Right cardiac atrium (tissue), 5 donors: ENCODE results near the gene GALNT14. TPM values are rescaled to one million over a fixed set of nuclear protein-coding genes. Genes with fewer than 3 reads are reported as not detected.

ENCODE experiments used
- ATAC-seq, 2 donors: fragments of 200-7000 bp; cut with Tn5 transposase; one replicate each; pipeline versions ENCODE4 v1.8.0 to v1.9.1; 2020; ENCODE audit warnings: moderate library complexity in 2 of 2, mild to moderate bottlenecking in 1 of 2
- DNase-seq, 3 donors: peaks; one replicate each; pipeline ENCODE4 v3.0.0-alpha.2; 2020
- H3K27ac ChIP-seq: one replicate; pipeline ENCODE4 v1.5.1; 2013; ENCODE audit warnings: mild to moderate bottlenecking, low read length, control low read depth, moderate library complexity
- H3K27me3 ChIP-seq: one replicate; pipeline ENCODE4 v1.6.1; 2013; ENCODE audit not compliant: control insufficient read depth, insufficient read depth
- H3K4me1 ChIP-seq: one replicate; pipeline ENCODE4 v1.6.1; 2013; ENCODE audit warnings: low read length; ENCODE audit not compliant: control insufficient read depth, insufficient read depth
- H3K4me3 ChIP-seq: one replicate; pipeline ENCODE4 v1.5.1; 2013; ENCODE audit warnings: low read length, control low read depth
- H3K9me3 ChIP-seq: one replicate; pipeline ENCODE4 v1.6.1; 2013; ENCODE audit warnings: low read length; ENCODE audit not compliant: control insufficient read depth
- WGBS: extraction: QIAGEN DNeasy Blood & Tissue Kit; methylation state at CpG from one replicate; pipeline ENCODE4 v1.1.7; 2013; 5-methylcytosine and 5-hydroxymethylcytosine counted together
- intact Hi-C, 4 donors: fragments of 100-400 bp; cut with DNase I; formaldehyde crosslinking; loops; one replicate each; pipeline versions ENCODE4 v1.11.0 to v1.14.0; 2022 to 2023
- polyA plus RNA-seq: library from polyadenylated mRNA; stranded (reverse); fragments of 200-250 nt; gene quantifications from one replicate; pipeline ENCODE4 v1.2.3, GENCODE V29; 2013
- total RNA-seq, 4 donors: library from RNA; stranded (reverse); fragmentation: NEBNext Ultra II Directional; extraction: Animal tissue kit (Norgen Biotek cat#: 25700); gene quantifications; one replicate each; pipeline ENCODE4 v1.2.1, GENCODE V29; 2021
- donor health status: healthy with polysubstance abuse.
- donor health status: DM: no; HTN: yes; CAD: no.
- donor health status: DM: no; HTN: no; CAD: no.
- donor health status: DM: no; HTN: yes; CAD: no; lungs with severe emphysema.
- donor health status: DM: yes; HTN: yes; CAD: no.

Gene GALNT14
- total and polyA plus RNA-seq, 5 donors, result 0.21 to 0.25 TPM; not detected in 3

- intact Hi-C loops, result no loop called here
Observed at GRCh38 chr2:31110431-31110830, 27.8 kb downstream of the GALNT14 start.

GRCh38 chr2:31109633-31110192 lies 28.5 kb downstream of the GALNT14 start:
- Histone ChIP-seq H3K4me1 (no peaks in the 10 kb centered on the region), H3K9me3 (no peaks in the 10 kb centered on the region), H3K4me3 (no peak overlapping the region), H3K27me3 (no peaks in the 10 kb centered on the region), H3K27ac (no peak overlapping the region)
- WGBS, result 86% methylated on average over 8 of the region's 8 CpGs
- no peak for ATAC-seq
- intact Hi-C loops, result no loop called here
- no peak for DNase-seq

More at GRCh38 chr2:31110431-31110830, 27.8 kb downstream of the GALNT14 start:
- no peaks in the 10 kb centered on the region for H3K4me1 ChIP-seq
- ATAC-seq (no peak), DNase-seq (no peak)
- H3K27me3 ChIP-seq, result no peaks in the 10 kb centered on the region
- no peak overlapping the region for H3K27ac ChIP-seq
- H3K9me3 ChIP-seq, result no peaks in the 10 kb centered on the region
- no peak overlapping the region for H3K4me3 ChIP-seq
- WGBS, result 64% methylated on average over 3 of the region's 3 CpGs

GRCh38 chr2:31108561-31109286 lies 29.5 kb downstream of the GALNT14 start:
- intact Hi-C loops, result no loop called here
- no peak for ATAC-seq
- no peak for DNase-seq
- Histone ChIP-seq H3K4me1 (no peaks in the 10 kb centered on the region), H3K27me3 (no peaks in the 10 kb centered on the region), H3K27ac (no peak overlapping the region), H3K9me3 (no peaks in the 10 kb centered on the region), H3K4me3 (no peak overlapping the region)
- 76% methylated on average over 3 of the region's 3 CpGs for WGBS

GRCh38 chr2:31107591-31108300 lies 30.5 kb downstream of the GALNT14 start:
- Histone ChIP-seq H3K27me3 (no peaks in the 10 kb centered on the region), H3K4me3 (no peak overlapping the region), H3K27ac (no peak overlapping the region), H3K9me3 (no peaks in the 10 kb centered on the region), H3K4me1 (no peaks in the 10 kb centered on the region)
- ATAC-seq, result no peak
- intact Hi-C loops, result no loop called here
- WGBS, result 40% methylated on average over 5 of the region's 5 CpGs
- DNase-seq, result no peak

- ATAC-seq, result no peak
- no peak for DNase-seq
- WGBS, result 86% methylated on average over 2 of the region's 2 CpGs
- Histone ChIP-seq H3K9me3 (no peaks in the 10 kb centered on the region), H3K4me1 (no peaks in the 10 kb centered on the region), H3K27ac (no peak overlapping the region), H3K27me3 (no peaks in the 10 kb centered on the region), H3K4me3 (no peak overlapping the region)
- intact Hi-C loops, result no loop called here
Observed at GRCh38 chr2:31101701-31102100, 36.5 kb downstream of the GALNT14 start.

DNA sequence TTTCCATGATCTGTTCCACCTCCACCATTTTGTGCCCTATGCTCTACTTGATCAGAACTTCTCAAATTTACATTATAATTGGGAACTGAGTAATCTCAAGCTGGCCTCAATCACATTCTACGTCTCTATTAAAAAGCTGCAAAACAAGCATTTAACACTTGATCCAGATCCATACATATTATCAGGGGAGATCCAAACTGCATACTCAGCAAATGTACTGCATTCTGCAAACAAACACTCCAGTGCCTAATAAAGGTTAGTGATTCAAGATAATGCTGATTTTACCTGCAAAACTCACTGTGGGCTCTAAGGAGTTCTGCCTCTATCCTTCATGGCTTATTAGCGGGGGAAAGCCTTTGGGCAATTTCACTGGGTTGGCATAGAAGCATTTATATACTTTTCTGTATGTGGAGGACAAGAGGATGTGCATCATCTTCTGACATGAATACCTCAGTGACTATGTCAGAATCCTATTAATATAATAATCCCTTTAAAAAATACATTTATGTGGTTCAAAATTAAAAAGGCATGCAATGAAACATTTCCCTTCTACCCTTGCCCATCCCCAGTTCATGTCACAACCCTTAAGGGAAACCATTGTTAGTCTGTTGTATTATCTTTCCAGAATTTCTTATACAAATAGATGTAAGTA lies 40.2 kb downstream of the GALNT14 start:
- H3K9me3 ChIP-seq, result no peaks in the 10 kb centered on the region
- no peaks in the 10 kb centered on the region for H3K27me3 ChIP-seq
- WGBS, result 44% methylated on average over 2 of the region's 2 CpGs
- ATAC-seq (no peak), DNase-seq (no peak)
- H3K4me3 ChIP-seq, result no peak overlapping the region
- intact Hi-C loops, result no loop called here
- no peak overlapping the region for H3K27ac ChIP-seq
- no peaks in the 10 kb centered on the region for H3K4me1 ChIP-seq

DNA sequence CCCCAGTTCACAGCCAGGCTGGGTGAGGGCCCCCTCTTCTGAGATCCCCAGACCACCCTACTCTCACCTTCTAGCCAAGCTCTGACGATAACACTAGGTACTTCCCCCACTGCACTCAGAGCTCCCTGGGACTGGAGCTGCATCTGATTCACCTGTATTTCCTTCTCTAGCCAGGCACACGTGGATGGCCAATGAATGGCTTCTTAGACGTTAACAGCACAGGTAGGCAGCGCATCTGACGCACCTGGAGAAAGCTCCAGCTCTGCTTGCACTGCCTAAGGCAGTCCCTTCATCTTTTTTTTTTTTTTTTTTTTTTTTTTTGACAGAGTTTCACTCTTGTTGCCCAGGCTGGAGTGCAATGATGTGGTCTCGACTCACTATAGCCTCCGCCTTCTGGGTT lies 48.1 kb downstream of the GALNT14 start:
- intact Hi-C loops, result no loop called here
- 86% methylated on average over 7 of the region's 7 CpGs for WGBS
- H3K4me3 ChIP-seq, result no peak overlapping the region
- no peaks in the 10 kb centered on the region for H3K27me3 ChIP-seq
- H3K9me3 ChIP-seq, result no peaks in the 10 kb centered on the region
- no peak for DNase-seq
- H3K27ac ChIP-seq, result no peak overlapping the region
- ATAC-seq, result no peak
- no peaks in the 10 kb centered on the region for H3K4me1 ChIP-seq

- Histone ChIP-seq H3K27me3 (no peaks in the 10 kb centered on the region), H3K9me3 (no peaks in the 10 kb centered on the region), H3K4me1 (no peaks in the 10 kb centered on the region), H3K4me3 (no peak overlapping the region), H3K27ac (no peak overlapping the region)
- 82% methylated on average over 2 of the region's 2 CpGs for WGBS
- intact Hi-C loops, result no loop called here
- no peak for ATAC-seq
- no peak for DNase-seq
Observed at GRCh38 chr2:31089645-31090044, 48.6 kb downstream of the GALNT14 start.

- Histone ChIP-seq H3K9me3 (no peaks in the 10 kb centered on the region), H3K4me1 (no peaks in the 10 kb centered on the region), H3K27ac (no peak overlapping the region), H3K27me3 (no peaks in the 10 kb centered on the region), H3K4me3 (no peak overlapping the region)
- 74% methylated on average over 6 of the region's 6 CpGs for WGBS
- no peak for ATAC-seq
- intact Hi-C loops, result no loop called here
- DNase-seq, result no peak
Observed at GRCh38 chr2:31088504-31089195, 49.6 kb downstream of the GALNT14 start.

DNA sequence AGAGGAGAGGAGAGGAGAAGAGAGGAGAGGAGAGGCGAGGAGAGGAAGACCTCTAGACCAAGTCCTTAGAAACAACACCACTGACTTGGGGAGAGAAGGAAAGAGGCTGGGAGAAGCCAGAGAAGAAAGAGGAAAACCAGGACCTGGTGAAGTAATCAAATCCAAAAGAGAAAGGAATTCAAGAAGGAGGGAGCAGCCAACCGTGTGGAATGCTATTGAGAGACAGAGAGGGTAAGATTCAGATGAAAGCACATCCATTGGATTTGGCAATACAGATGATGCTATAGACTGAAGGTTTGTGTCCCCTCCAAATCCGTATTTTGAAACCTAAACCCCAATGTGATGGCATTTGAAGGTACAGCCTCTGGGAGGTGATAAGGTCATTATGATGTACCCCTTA lies 50.7 kb downstream of the GALNT14 start:
- H3K27ac ChIP-seq, result no peak overlapping the region
- no peaks in the 10 kb centered on the region for H3K9me3 ChIP-seq
- H3K4me3 ChIP-seq, result no peak overlapping the region
- no peaks in the 10 kb centered on the region for H3K27me3 ChIP-seq
- 79% methylated on average over 3 of the region's 3 CpGs for WGBS
- DNase-seq (no peak), ATAC-seq (no peak)
- H3K4me1 ChIP-seq, result no peaks in the 10 kb centered on the region
- intact Hi-C loops, result no loop called here
